Esophagus muscularis mucosa (tissue), 4 donors: ENCODE results near the gene OR8S1. TPM values are rescaled to one million over a fixed set of nuclear protein-coding genes. Genes with fewer than 3 reads are reported as not detected.

ENCODE experiments used
- DNase-seq: peaks from one replicate; pipeline ENCODE4 v3.0.0-alpha.2; 2017; ENCODE audit errors: extremely low spot score
- H3K27ac ChIP-seq, 4 donors: fragments of 200-600 bp; sonication (generic); replicated peaks in 1 of 4; 1 replicate in 3 of 4; 2 replicates in 1 of 4; pipeline ENCODE4 v1.5.1; 2016 to 2019; ENCODE audit warnings: mild to moderate bottlenecking in 1 of 4
- H3K27me3 ChIP-seq, 4 donors: fragments of 200-600 bp; sonication (generic); one replicate each; pipeline versions ENCODE4 v1.5.1 to v1.6.0; 2016 to 2019
- H3K36me3 ChIP-seq, 4 donors: fragments of 200-600 bp; sonication (generic); one replicate each; pipeline ENCODE4 v1.5.1; 2016 to 2019
- H3K4me1 ChIP-seq, 4 donors: fragments of 200-600 bp; sonication (generic); one replicate each; pipeline ENCODE4 v1.5.1; 2016 to 2019
- H3K4me3 ChIP-seq, 4 donors: fragments of 200-600 bp; sonication (generic); 1 replicate in 2 of 4; 2 replicates in 2 of 4; pipeline ENCODE4 v1.5.1; 2016 to 2019; ENCODE audit warnings: mild to moderate bottlenecking in 4 of 4, moderate library complexity in 1 of 4
- H3K9me3 ChIP-seq, 4 donors: fragments of 200-600 bp; sonication (generic); 1 replicate in 3 of 4; 2 replicates in 1 of 4; pipeline ENCODE4 v1.5.1; 2016 to 2019
- EP300 ChIP-seq: sonication (generic); formaldehyde crosslinking; IDR thresholded peaks from one replicate; pipeline ENCODE4 v1.6.1; 2017; ENCODE audit warnings: antibody characterized with exemption
- POLR2A ChIP-seq: fragments of 450-650 bp; IDR thresholded peaks from one replicate; pipeline ENCODE4 v1.6.1; 2017; ENCODE audit warnings: antibody characterized with exemption, moderate library complexity, mild to moderate bottlenecking, low read depth
- POLR2AphosphoS5 ChIP-seq, 2 donors: sonication (generic); formaldehyde crosslinking; IDR thresholded peaks; one replicate each; pipeline ENCODE4 v1.6.1; 2017; ENCODE audit warnings: antibody characterized with exemption in 2 of 2
- WGBS: methylation state at CpG from one replicate; pipeline ENCODE4 v1.1.5; 2018; 5-methylcytosine and 5-hydroxymethylcytosine counted together
- intact Hi-C: fragments of 100-400 bp; cut with DNase I; formaldehyde crosslinking; loops from one replicate; pipeline ENCODE4 v1.15.1; 2023
- total RNA-seq, 4 donors: library from RNA; depleted of rRNA; stranded (reverse); fragments of >200 nt; gene quantifications; one replicate each; pipeline versions ENCODE4 v1.1.0 to v1.2.1, GENCODE V29; 2016
- TF ChIP-seq, protein P1 (sequence below), 3 experiments: fragments of 200-600 bp in 2 of 3; fragments of 450-650 bp in 1 of 3; sonication (generic) in 2 of 3; IDR thresholded peaks; one replicate each; pipeline ENCODE4 v1.5.1; 2017 to 2019; ENCODE audit warnings: antibody characterized with exemption in 3 of 3, mild to moderate bottlenecking in 2 of 3, moderate library complexity in 1 of 3

The OR8S1 gene
- total RNA-seq, 4 donors from 2014 or later, result 0.32 TPM; not detected in 3

- H3K36me3 ChIP-seq, result no peaks in the 10 kb centered on the region
- H3K27me3 ChIP-seq, result peaks cover 0 to 6% (median 0%) of the 10 kb centered on the region in 4 donors
- no peak overlapping the region for H3K27ac ChIP-seq
- intact Hi-C loops, result no loop called here
- no peak overlapping the region for H3K4me3 ChIP-seq
- no peaks in the 10 kb centered on the region for H3K4me1 ChIP-seq
- DNase-seq, result peak; percentile 60
- TF ChIP-seq EP300 (no peak), POLR2AphosphoS5 (IDR thresholded peaks at IDR 0.05) (no peak)
- H3K9me3 ChIP-seq, result no peaks in the 10 kb centered on the region
- WGBS, result 63% methylated on average over 6 of the region's 6 CpGs
These were observed 31.2 kb downstream of the OR8S1 start for GRCh38 chr12:48556631-48557030.

DNA sequence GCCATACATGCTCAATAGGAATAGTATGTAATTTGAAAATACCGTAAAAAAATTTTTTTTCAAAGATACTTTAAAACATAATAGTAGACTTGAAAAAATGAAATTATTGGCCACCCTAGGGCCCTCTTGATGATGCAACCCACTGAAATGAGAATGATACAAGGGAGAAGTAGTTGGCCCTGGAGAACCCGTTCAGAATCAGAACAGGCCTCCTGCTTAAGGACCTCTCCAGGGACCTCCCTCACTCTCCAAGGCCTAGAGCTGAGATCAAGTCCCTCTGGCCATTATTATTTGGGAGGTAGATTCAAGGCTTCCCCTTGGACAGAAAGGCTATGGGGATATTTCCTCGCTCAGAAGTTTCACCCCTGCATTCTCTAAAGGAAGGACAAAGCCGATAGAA, 32.5 kb downstream of the OR8S1 start:
- no peak for DNase-seq
- Histone ChIP-seq H3K27me3 (peaks cover 0 to 6% (median 0%) of the 10 kb centered on the region in 4 donors), H3K27ac (no peak overlapping the region), H3K4me1 (peaks cover 0 to 9% (median 7%) of the 10 kb centered on the region in 4 donors), H3K36me3 (no peaks in the 10 kb centered on the region), H3K4me3 (no peak overlapping the region), H3K9me3 (no peaks in the 10 kb centered on the region)
- TF ChIP-seq, protein P1, sequence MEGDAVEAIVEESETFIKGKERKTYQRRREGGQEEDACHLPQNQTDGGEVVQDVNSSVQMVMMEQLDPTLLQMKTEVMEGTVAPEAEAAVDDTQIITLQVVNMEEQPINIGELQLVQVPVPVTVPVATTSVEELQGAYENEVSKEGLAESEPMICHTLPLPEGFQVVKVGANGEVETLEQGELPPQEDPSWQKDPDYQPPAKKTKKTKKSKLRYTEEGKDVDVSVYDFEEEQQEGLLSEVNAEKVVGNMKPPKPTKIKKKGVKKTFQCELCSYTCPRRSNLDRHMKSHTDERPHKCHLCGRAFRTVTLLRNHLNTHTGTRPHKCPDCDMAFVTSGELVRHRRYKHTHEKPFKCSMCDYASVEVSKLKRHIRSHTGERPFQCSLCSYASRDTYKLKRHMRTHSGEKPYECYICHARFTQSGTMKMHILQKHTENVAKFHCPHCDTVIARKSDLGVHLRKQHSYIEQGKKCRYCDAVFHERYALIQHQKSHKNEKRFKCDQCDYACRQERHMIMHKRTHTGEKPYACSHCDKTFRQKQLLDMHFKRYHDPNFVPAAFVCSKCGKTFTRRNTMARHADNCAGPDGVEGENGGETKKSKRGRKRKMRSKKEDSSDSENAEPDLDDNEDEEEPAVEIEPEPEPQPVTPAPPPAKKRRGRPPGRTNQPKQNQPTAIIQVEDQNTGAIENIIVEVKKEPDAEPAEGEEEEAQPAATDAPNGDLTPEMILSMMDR (IDR thresholded peaks at IDR 0.05), result no peak
- TF ChIP-seq POLR2A, result no peak
- no peak for TF ChIP-seq EP300
- TF ChIP-seq POLR2AphosphoS5 (IDR thresholded peaks at IDR 0.05), result no peak
- 88% methylated on average over 4 of the region's 4 CpGs for WGBS
- intact Hi-C loops, result no loop called here

- no peaks in the 10 kb centered on the region for H3K27me3 ChIP-seq
- peak; percentile 66 for DNase-seq
- H3K27ac ChIP-seq, result no peak overlapping the region
- 84% methylated on average over 4 of the region's 4 CpGs for WGBS
- H3K4me1 ChIP-seq, result peaks cover 0 to 4% (median 3%) of the 10 kb centered on the region in 4 donors
- H3K4me3 ChIP-seq, result no peak overlapping the region
- no peaks in the 10 kb centered on the region for H3K36me3 ChIP-seq
- intact Hi-C loops, result no loop called here
- no peaks in the 10 kb centered on the region for H3K9me3 ChIP-seq
- TF ChIP-seq EP300 (no peak), POLR2AphosphoS5 (IDR thresholded peaks at IDR 0.05) (no peak)
These were observed 42.3 kb downstream of the OR8S1 start for GRCh38 chr12:48567731-48568130.

GRCh38 chr12:48569946-48570345, 44.5 kb downstream of the OR8S1 start, which contains the start of gene LALBA:
TSS of gene LALBA (minus strand) at chr12:48570046. CDS start at chr12:48570020, 26 bp downstream.
- H3K4me1 ChIP-seq, result no peaks in the 10 kb centered on the region
- TF ChIP-seq POLR2A, result no peak
- TF ChIP-seq, protein P1 (IDR thresholded peaks at IDR 0.05), result no peak
- no peak for TF ChIP-seq EP300
- TF ChIP-seq POLR2AphosphoS5 (IDR thresholded peaks at IDR 0.05), result no peak
- WGBS, result 58% methylated on average over 1 of the region's 1 CpG
- H3K27ac ChIP-seq, result no peak within 1 kb of the TSS
- no peaks in the 10 kb centered on the region for H3K9me3 ChIP-seq
- no peak within 1 kb of the TSS for H3K4me3 ChIP-seq
- no peaks in the 10 kb centered on the region for H3K27me3 ChIP-seq
- H3K36me3 ChIP-seq, result no peaks in the 10 kb centered on the region
- peak; percentile 68 for DNase-seq
- intact Hi-C loops, result no loop called here

DNA sequence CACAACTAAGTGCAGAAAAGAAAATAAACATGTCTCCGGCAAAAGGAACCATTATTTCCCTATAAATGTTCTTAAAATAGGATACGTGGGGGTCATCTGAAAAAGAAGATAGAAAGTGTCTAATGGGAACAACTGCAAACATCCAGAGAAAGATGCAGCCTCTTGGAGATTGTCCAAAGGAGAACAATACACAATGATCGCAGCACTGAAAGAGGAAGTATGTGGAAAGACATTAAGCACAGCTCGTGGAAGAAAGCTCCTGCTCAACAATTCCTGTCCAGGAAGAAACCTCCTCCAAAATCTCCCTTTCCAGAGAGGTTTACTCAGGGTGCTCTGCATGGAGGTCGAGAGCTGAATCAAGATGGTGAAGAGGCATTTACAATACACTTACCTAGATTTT, 46.9 kb downstream of the OR8S1 start:
- intact Hi-C loops, result no loop called here
- Histone ChIP-seq H3K4me3 (no peak overlapping the region), H3K4me1 (no peaks in the 10 kb centered on the region), H3K9me3 (no peaks in the 10 kb centered on the region), H3K27ac (no peak overlapping the region), H3K27me3 (no peaks in the 10 kb centered on the region), H3K36me3 (no peaks in the 10 kb centered on the region)
- WGBS, result 20% methylated on average over 5 of the region's 5 CpGs
- TF ChIP-seq, protein P1 (IDR thresholded peaks at IDR 0.05), result no peak
- TF ChIP-seq POLR2A, result no peak
- no peak for TF ChIP-seq EP300
- TF ChIP-seq POLR2AphosphoS5 (IDR thresholded peaks at IDR 0.05), result no peak
- DNase-seq, result peak; percentile 21

Other genes with a start within 250 kb of the OR8S1 start
- gene ZNF641, start 174.7 kb upstream of the OR8S1 start, total RNA-seq, result 10 to 100 TPM; 23.0 to 33.2 (median 29.6) TPM
- gene ANP32D, start 53.1 kb upstream of the OR8S1 start, total RNA-seq, result not detected
- gene C12orf54, start 43.1 kb upstream of the OR8S1 start, total RNA-seq, result not detected
- not detected for gene LALBA, start 44.4 kb downstream of the OR8S1 start, total RNA-seq
- gene KANSL2, start 156.6 kb downstream of the OR8S1 start, total RNA-seq, result 10 to 100 TPM; 41.3 to 58.8 (median 43.4) TPM
- gene CCNT1, start 191.1 kb downstream of the OR8S1 start, total RNA-seq, result 10 to 100 TPM; 18.8 to 22.0 (median 19.8) TPM